ENCODE results near the gene PHLDB3.

GRCh38 chr19:43495082-43495481 lies 9.5 kb downstream of the PHLDB3 start:
- no peak for TF ChIP-seq CTCF (IDR thresholded peaks at IDR 0.05)
- no peak for TF ChIP-seq PBX3 (IDR thresholded peaks at IDR 0.05)
- no peak for TF ChIP-seq BCL3 (IDR thresholded peaks at IDR 0.05)
- no peak for TF ChIP-seq POLR2A (IDR thresholded peaks at IDR 0.05; ENCODE audit: low read length)
- no peak for TF ChIP-seq NFE2L2 (conservative IDR thresholded peaks at IDR 0.05; ENCODE audit: low read length)
- no peak for TF ChIP-seq EP300 (IDR thresholded peaks at IDR 0.05)
- no peak for TF ChIP-seq REST (IDR thresholded peaks at IDR 0.05)
- TF ChIP-seq ESRRA (IDR thresholded peaks at IDR 0.05; ENCODE audit: borderline replicate concordance, low read length): no peak
- TF ChIP-seq E2F6 (IDR thresholded peaks at IDR 0.05; ENCODE audit: borderline replicate concordance, low read depth): no peak
- TF ChIP-seq KDM1A (IDR thresholded peaks at IDR 0.05; ENCODE audit: low read depth): no peak
- TF ChIP-seq HMGXB4 (CRISPR knock-in tag; IDR thresholded peaks at IDR 0.05; ENCODE audit: borderline replicate concordance): no peak
- no peak for TF ChIP-seq ZSCAN20 (CRISPR knock-in tag; IDR thresholded peaks at IDR 0.05)
- no peak for TF ChIP-seq HOXA7 (CRISPR knock-in tag; IDR thresholded peaks at IDR 0.05)
